GM12891 (cell line): Measurements from ENCODE around the gene YWHAH.

Source experiments
- POLR2A ChIP-seq: IDR thresholded peaks from 2 replicates; pipeline ENCODE4 v1.6.1; 2011; ENCODE audit warnings: low read depth, low read length, control low read depth
- POLR2AphosphoS5 ChIP-seq: IDR thresholded peaks from 2 replicates; pipeline ENCODE4 v1.6.1; 2011; ENCODE audit warnings: low read depth, low read length, control low read depth

DNA sequence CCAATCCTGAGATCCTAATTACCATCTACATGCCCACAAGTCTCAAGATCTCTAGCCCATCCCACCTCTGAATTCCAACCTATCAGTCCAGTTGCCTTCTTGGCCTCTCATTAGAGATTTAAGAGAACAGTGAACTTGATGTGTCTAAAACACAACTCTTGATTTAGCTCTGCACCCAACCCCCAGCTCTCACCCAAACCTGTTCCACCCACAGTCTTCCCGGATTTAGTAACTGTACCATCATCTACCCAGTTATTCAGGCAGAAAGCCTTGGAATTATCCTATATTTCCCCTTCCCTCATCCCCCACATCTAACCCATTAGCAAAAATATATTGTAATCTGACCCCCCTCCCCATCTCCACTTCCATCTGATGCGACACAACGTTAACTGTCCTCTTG lies 24.0 kb upstream of the YWHAH start:
- TF ChIP-seq POLR2AphosphoS5 (no peak), POLR2A (no peak)
